Measurements from ENCODE around the gene OSGEP.
A peak's percentile ranks its signal among the peaks of the same experiment; 100 is the strongest.
"Not testable (repeated sequence)": the region's sequence is repeated elsewhere in the genome, so short reads cannot be mapped to it uniquely, and the experiment has no call there.

The OSGEP gene

GRCh38 chr14:20469242-20469889, 14.8 kb upstream of the OSGEP start, which contains the start of gene PNP:
Gene PNP (plus strand): TSS chr14:20469406. CDS start chr14:20469525, 119 bp downstream.
- peak; percentile 78 for DNase-seq

GRCh38 chr14:20468764-20469241, 14.2 kb upstream of the OSGEP start:
- DNase-seq = no peak

GRCh38 chr14:20461225-20462141, 6.9 kb upstream of the OSGEP start, which contains the start of gene PIP4P1:
Gene PIP4P1 (minus strand): TSS chr14:20461434. CDS start chr14:20461325, 109 bp downstream.
- DNase-seq = peak; percentile 100

GRCh38 chr14:20460458-20461224, 6.0 kb upstream of the OSGEP start:
- DNase-seq = peak; percentile 66

GRCh38 chr14:20458031-20458789, 3.6 kb upstream of the OSGEP start:
- DNase-seq = no peak

GRCh38 chr14:20456971-20457370, 2.4 kb upstream of the OSGEP start:
- no peak for DNase-seq

GRCh38 chr14:20455355-20456300, 1.0 kb upstream of the OSGEP start:
- peak; percentile 72 for DNase-seq

- not testable (repeated sequence) for DNase-seq
These were observed 1.8 kb downstream of the OSGEP start for GRCh38 chr14:20452831-20453230.

GRCh38 chr14:20446889-20447288, 7.7 kb downstream of the OSGEP start:
- DNase-seq = no peak

GRCh38 chr14:20443650-20444049, 11.0 kb downstream of the OSGEP start:
- not testable (repeated sequence) for DNase-seq

- no peak for DNase-seq
These were observed 13.2 kb downstream of the OSGEP start for GRCh38 chr14:20441461-20441860.

- no peak for DNase-seq
These were observed 13.7 kb downstream of the OSGEP start for GRCh38 chr14:20440882-20441281.

GRCh38 chr14:20440465-20440864, 14.1 kb downstream of the OSGEP start:
- DNase-seq = no peak

- DNase-seq = no peak
These were observed 15.9 kb downstream of the OSGEP start for GRCh38 chr14:20438664-20439063.

- DNase-seq = no peak
These were observed 18.3 kb downstream of the OSGEP start for GRCh38 chr14:20436363-20436755.

GRCh38 chr14:20435582-20436362, 18.8 kb downstream of the OSGEP start, which contains the start of gene KLHL33:
Gene KLHL33 (minus strand): TSS chr14:20436166. CDS start chr14:20435811, 355 bp downstream.
- DNase-seq = peak; percentile 92

GRCh38 chr14:20434701-20435581, 19.7 kb downstream of the OSGEP start:
- DNase-seq = peak; percentile 77

GRCh38 chr14:20429801-20430669, 24.6 kb downstream of the OSGEP start:
- no peak for DNase-seq

Measured in NCI-H2107 (cell line).